PC-3 (cell line): ENCODE results near the gene MAT1A.
"Not testable (repeated sequence)": the region's sequence is repeated elsewhere in the genome, so short reads cannot be mapped to it uniquely, and the experiment has no call there.

Experiments
- CTCF ChIP-seq: fragments of 300-600 bp; sonication (generic); conservative IDR thresholded peaks from 2 replicates; pipeline ENCODE4 v1.5.1; 2017; ENCODE audit warnings: antibody characterized with exemption, low read depth, mild to moderate bottlenecking, low read length
- EZH2 ChIP-seq: fragments of 300-600 bp; sonication (generic); IDR thresholded peaks from one replicate; pipeline ENCODE4 v1.6.1; 2017; ENCODE audit warnings: antibody characterized with exemption, mild to moderate bottlenecking, low read length; ENCODE audit not compliant: unreplicated experiment
- EZH2phosphoT487 ChIP-seq: fragments of 300-600 bp; sonication (generic); IDR thresholded peaks from 2 replicates; pipeline ENCODE4 v1.6.1; 2018; ENCODE audit warnings: mild to moderate bottlenecking, antibody characterized with exemption, low read length, borderline replicate concordance

- not testable (repeated sequence) for TF ChIP-seq CTCF, EZH2, EZH2phosphoT487
These were observed 45.1 kb downstream of the MAT1A start for GRCh38 chr10:80244371-80244770.
